Prostate gland (tissue), 2 donors: ENCODE results near the gene IL10. TPM values are rescaled to one million over a fixed set of nuclear protein-coding genes. Genes with fewer than 3 reads are reported as not detected.
"Not testable (repeated sequence)": the region's sequence is repeated elsewhere in the genome, so short reads cannot be mapped to it uniquely, and the experiment has no call there.

Experiments
- DNase-seq: peaks from one replicate; pipeline ENCODE4 v3.0.0-alpha.2; 2019; ENCODE audit warnings: low spot score
- H3K27ac ChIP-seq, 2 donors: fragments of 200-600 bp; sonication (generic); 2 replicates each; pipeline ENCODE4 v1.5.1; 2017 to 2019
- H3K27me3 ChIP-seq: fragments of 200-600 bp; sonication (generic); replicated peaks from 2 replicates; pipeline ENCODE4 v1.5.1; 2019; ENCODE audit not compliant: insufficient read depth
- H3K36me3 ChIP-seq, 2 donors: fragments of 200-600 bp; sonication (generic); 1 replicate in 1 of 2; 2 replicates in 1 of 2; pipeline versions ENCODE4 v1.5.1 to v1.8.1; 2017 to 2019
- H3K4me1 ChIP-seq: fragments of 200-600 bp; sonication (generic); replicated peaks from 2 replicates; pipeline ENCODE4 v1.5.1; 2019
- H3K4me3 ChIP-seq, 2 donors: fragments of 200-600 bp; sonication (generic); 2 replicates each; pipeline ENCODE4 v1.5.1; 2017 to 2019
- H3K9me3 ChIP-seq: fragments of 200-600 bp; sonication (generic); 2 replicates; pipeline ENCODE4 v1.5.1; 2017
- CTCF ChIP-seq, 4 experiments: fragments of 200-600 bp in 2 of 4; fragments of 450-650 bp in 2 of 4; sonication (generic) in 2 of 4; IDR thresholded peaks; 1 replicate in 3 of 4; 2 replicates in 1 of 4; pipeline ENCODE4 v1.5.1; 2016 to 2019; ENCODE audit warnings: antibody characterized with exemption in 4 of 4, mild to moderate bottlenecking in 2 of 4, moderate library complexity in 2 of 4
- POLR2A ChIP-seq: fragments of 450-650 bp; IDR thresholded peaks from one replicate; pipeline ENCODE4 v1.6.1; 2016; ENCODE audit warnings: antibody characterized with exemption, mild to moderate bottlenecking
- POLR2AphosphoS5 ChIP-seq: sonication (generic); formaldehyde crosslinking; IDR thresholded peaks from one replicate; pipeline ENCODE4 v1.6.1; 2017; ENCODE audit warnings: antibody characterized with exemption
- whole genome bisulfite sequencing: methylation state at CpG from one replicate; pipeline ENCODE4 v1.1.5; 2018; 5-methylcytosine and 5-hydroxymethylcytosine counted together
- intact Hi-C: fragments of 100-400 bp; cut with DNase I; formaldehyde crosslinking; loops from one replicate; pipeline ENCODE4 v1.14.2; 2022
- total RNA-seq, 2 donors: library from RNA; depleted of rRNA; stranded (reverse); fragments of >200 nt; gene quantifications; one replicate each; pipeline ENCODE4 v1.1.0, GENCODE V29; 2016

The IL10 gene
- total RNA-seq, 2 donors from 2014 or later = not detected

GRCh38 chr1:206768472-206769303 lies 3.6 kb downstream of the IL10 start:
- Histone ChIP-seq H3K27ac (no peak overlapping the region), H3K27me3 (no peaks in the 10 kb centered on the region), H3K4me1 (no peaks in the 10 kb centered on the region), H3K36me3 (no peaks in the 10 kb centered on the region), H3K4me3 (no peak overlapping the region), H3K9me3 (no peaks in the 10 kb centered on the region)
- WGBS = 84% methylated on average over 14 of the region's 14 CpGs
- DNase-seq = no peak
- intact Hi-C loops = no loop called here
- TF ChIP-seq CTCF (IDR thresholded peaks at IDR 0.05) (no peak), POLR2AphosphoS5 (no peak), POLR2A (no peak)

- no peak for TF ChIP-seq POLR2AphosphoS5
- TF ChIP-seq CTCF (IDR thresholded peaks at IDR 0.05) = no peak
- no peak for TF ChIP-seq POLR2A
- H3K4me1 ChIP-seq = no peaks in the 10 kb centered on the region
- no peak overlapping the region for H3K4me3 ChIP-seq
- H3K27me3 ChIP-seq = no peaks in the 10 kb centered on the region
- no peak overlapping the region for H3K27ac ChIP-seq
- WGBS = 48% methylated on average over 8 of the region's 8 CpGs
- peak; percentile 13 for DNase-seq
- intact Hi-C loops = no loop called here
- H3K9me3 ChIP-seq = no peaks in the 10 kb centered on the region
- H3K36me3 ChIP-seq = no peaks in the 10 kb centered on the region
Observed at GRCh38 chr1:206766251-206766856, 5.9 kb downstream of the IL10 start.

GRCh38 chr1:206765771-206766170 lies 6.5 kb downstream of the IL10 start:
- H3K4me1 ChIP-seq, DNase-seq, H3K27me3 ChIP-seq, intact Hi-C loops, H3K9me3 ChIP-seq, H3K27ac ChIP-seq, H3K4me3 ChIP-seq, H3K36me3 ChIP-seq: not testable (repeated sequence)
- 88% methylated on average over 1 of the region's 1 CpG for WGBS

GRCh38 chr1:206762741-206763364 lies 9.4 kb downstream of the IL10 start:
- H3K27ac ChIP-seq, H3K9me3 ChIP-seq, H3K27me3 ChIP-seq, H3K4me1 ChIP-seq, H3K36me3 ChIP-seq, intact Hi-C loops, DNase-seq, H3K4me3 ChIP-seq: not testable (repeated sequence)
- WGBS = 91% methylated on average over 12 of the region's 12 CpGs

GRCh38 chr1:206761159-206761768 lies 11.0 kb downstream of the IL10 start:
- H3K4me1 ChIP-seq = no peaks in the 10 kb centered on the region
- H3K4me3 ChIP-seq = no peak overlapping the region
- no peaks in the 10 kb centered on the region for H3K27me3 ChIP-seq
- H3K9me3 ChIP-seq = no peaks in the 10 kb centered on the region
- DNase-seq = no peak
- TF ChIP-seq POLR2AphosphoS5 (no peak), CTCF (IDR thresholded peaks at IDR 0.05) (no peak), POLR2A (no peak)
- no peaks in the 10 kb centered on the region for H3K36me3 ChIP-seq
- WGBS = 53% methylated on average over 6 of the region's 6 CpGs
- H3K27ac ChIP-seq = no peak overlapping the region
- intact Hi-C loops = no loop called here
